HG02943 (cell line): ENCODE data around the gene NDST3.
"Not testable (repeated sequence)": the region's sequence is repeated elsewhere in the genome, so short reads cannot be mapped to it uniquely, and the experiment has no call there.

Experiments used
- ATAC-seq: cut with Tn5 transposase; IDR thresholded peaks from one replicate; pipeline ENCODE4 v1.9.1; 2021; ENCODE audit warnings: mild to moderate bottlenecking, low read depth, moderate library complexity; ENCODE audit not compliant: unreplicated experiment

Gene NDST3

GRCh38 chr4:118265312-118266144 is 231.2 kb downstream of the NDST3 start:
- no peak for ATAC-seq

- not testable (repeated sequence) for ATAC-seq
Measured at GRCh38 chr4:118266145-118266496, 231.8 kb downstream of the NDST3 start.

- no peak for ATAC-seq
Measured at GRCh38 chr4:118268780-118269179, 234.5 kb downstream of the NDST3 start.

- ATAC-seq = peak; percentile 66
Measured at GRCh38 chr4:118270492-118270891, 236.2 kb downstream of the NDST3 start.

- no peak for ATAC-seq
Measured at GRCh38 chr4:118271788-118272187, 237.5 kb downstream of the NDST3 start.

- ATAC-seq = no peak
Measured at GRCh38 chr4:118273642-118274041, 239.4 kb downstream of the NDST3 start.

GRCh38 chr4:118276580-118276979 is 242.3 kb downstream of the NDST3 start:
- no peak for ATAC-seq

GRCh38 chr4:118277243-118277642 is 243.0 kb downstream of the NDST3 start:
- ATAC-seq = no peak

- peak; percentile 88 for ATAC-seq
Measured at GRCh38 chr4:118278473-118279274, 244.4 kb downstream of the NDST3 start.

- no peak for ATAC-seq
Measured at GRCh38 chr4:118279328-118279727, 245.0 kb downstream of the NDST3 start.

GRCh38 chr4:118279920-118280432 is 245.7 kb downstream of the NDST3 start:
- no peak for ATAC-seq

- ATAC-seq = no peak
Measured at GRCh38 chr4:118280501-118281218, 246.4 kb downstream of the NDST3 start.

GRCh38 chr4:118281611-118282442 is 247.5 kb downstream of the NDST3 start:
- ATAC-seq = no peak

GRCh38 chr4:118282692-118283091 is 248.4 kb downstream of the NDST3 start:
- ATAC-seq = no peak

- peak; percentile 44 for ATAC-seq
Measured at GRCh38 chr4:118284169-118284568, 249.9 kb downstream of the NDST3 start.

GRCh38 chr4:118285931-118286330 is 251.6 kb downstream of the NDST3 start:
- no peak for ATAC-seq

GRCh38 chr4:118286685-118287084 is 252.4 kb downstream of the NDST3 start:
- ATAC-seq = no peak

GRCh38 chr4:118287711-118288451 is 253.6 kb downstream of the NDST3 start:
- no peak for ATAC-seq

GRCh38 chr4:118289794-118290193 is 255.5 kb downstream of the NDST3 start:
- no peak for ATAC-seq
